ENCODE data around the gene SLC17A8. TPM values are rescaled to one million over a fixed set of nuclear protein-coding genes. Genes with fewer than 3 reads are reported as not detected.

The SLC17A8 gene
- total RNA-seq, 1 experiment from 2014 or later = not detected

DNA sequence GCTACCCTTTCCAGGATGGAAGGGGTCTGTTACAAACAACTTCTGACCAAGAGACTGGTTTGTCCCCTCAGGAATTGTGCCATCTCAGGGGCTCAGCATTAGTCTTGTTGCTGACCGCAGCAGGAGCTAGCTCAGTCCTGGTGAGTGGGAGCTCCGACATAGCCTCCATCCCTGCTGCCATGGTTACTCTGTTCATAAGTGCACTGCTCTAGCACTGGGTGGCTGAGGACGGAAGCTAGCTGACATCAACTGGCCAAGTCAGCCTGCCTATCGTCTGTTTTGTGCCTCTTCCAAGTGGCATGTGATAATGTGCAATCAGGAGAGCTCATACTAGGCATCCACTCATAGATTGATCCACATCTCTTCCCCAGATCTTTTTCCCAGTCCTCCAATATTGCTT is 7.5 kb downstream of the SLC17A8 start:
- no TSS peak for BruUV-seq (replicated peaks)

DNA sequence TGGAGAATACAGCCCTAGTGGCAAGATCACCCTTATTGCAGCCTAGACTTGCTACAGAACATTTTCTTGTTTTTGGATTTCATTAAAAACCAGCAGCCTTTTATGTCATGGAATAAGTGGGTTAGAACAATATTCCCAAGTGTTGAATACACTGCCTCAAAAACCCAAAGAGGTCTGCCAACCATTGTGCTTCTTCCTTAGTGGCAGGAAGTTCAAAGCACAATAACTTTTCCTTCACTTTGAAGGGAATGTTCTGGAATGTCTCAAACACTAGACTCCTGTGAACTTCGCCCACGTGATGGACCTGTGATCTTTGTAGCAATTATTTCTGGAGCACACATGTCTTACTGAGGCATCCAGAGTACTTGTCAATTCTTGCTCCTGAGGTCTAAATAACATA is 8.5 kb downstream of the SLC17A8 start:
- H3K36me3 ChIP-seq (ENCODE audit: control insufficient read depth, insufficient read depth, low read length) = no peaks in the 10 kb centered on the region
- ChIA-PET POLR2A (no interaction called here), CTCF (interaction anchor here (0.6 kb wide), 1 partner anchor 142 kb away, joined by 3 read pairs; no protein-coding TSS in a partner anchor)
- H3K9me3 ChIP-seq = no peaks in the 10 kb centered on the region
- H3K27me3 ChIP-seq (replicated peaks; ENCODE audit: control insufficient read depth, insufficient read depth, low read length) = no peaks in the 10 kb centered on the region; the same call in 1 of the 2 replicates
- Mint-ChIP-seq H3K36me3 (ENCODE audit: insufficient read depth, unreplicated experiment) (no peaks in the 10 kb centered on the region), H3K4me3 (ENCODE audit: unreplicated experiment) (no peak overlapping the region), H3K27ac (ENCODE audit: unreplicated experiment) (no peak overlapping the region), H3K4me1 (ENCODE audit: low read depth, unreplicated experiment) (no peaks in the 10 kb centered on the region), H3K27me3 (ENCODE audit: insufficient read depth, unreplicated experiment) (peaks cover 15% of the 10 kb centered on the region), H3K9me3 (ENCODE audit: unreplicated experiment) (no peaks in the 10 kb centered on the region)
- no TSS peak for BruUV-seq (replicated peaks)
- H3K4me1 ChIP-seq = no peaks in the 10 kb centered on the region
- DNase-seq = no peak
- TF ChIP-seq, protein P1, sequence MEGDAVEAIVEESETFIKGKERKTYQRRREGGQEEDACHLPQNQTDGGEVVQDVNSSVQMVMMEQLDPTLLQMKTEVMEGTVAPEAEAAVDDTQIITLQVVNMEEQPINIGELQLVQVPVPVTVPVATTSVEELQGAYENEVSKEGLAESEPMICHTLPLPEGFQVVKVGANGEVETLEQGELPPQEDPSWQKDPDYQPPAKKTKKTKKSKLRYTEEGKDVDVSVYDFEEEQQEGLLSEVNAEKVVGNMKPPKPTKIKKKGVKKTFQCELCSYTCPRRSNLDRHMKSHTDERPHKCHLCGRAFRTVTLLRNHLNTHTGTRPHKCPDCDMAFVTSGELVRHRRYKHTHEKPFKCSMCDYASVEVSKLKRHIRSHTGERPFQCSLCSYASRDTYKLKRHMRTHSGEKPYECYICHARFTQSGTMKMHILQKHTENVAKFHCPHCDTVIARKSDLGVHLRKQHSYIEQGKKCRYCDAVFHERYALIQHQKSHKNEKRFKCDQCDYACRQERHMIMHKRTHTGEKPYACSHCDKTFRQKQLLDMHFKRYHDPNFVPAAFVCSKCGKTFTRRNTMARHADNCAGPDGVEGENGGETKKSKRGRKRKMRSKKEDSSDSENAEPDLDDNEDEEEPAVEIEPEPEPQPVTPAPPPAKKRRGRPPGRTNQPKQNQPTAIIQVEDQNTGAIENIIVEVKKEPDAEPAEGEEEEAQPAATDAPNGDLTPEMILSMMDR (IDR thresholded peaks at IDR 0.05; ENCODE audit: insufficient read depth in 1 of 2, low read depth in 1 of 2, low read length in 1 of 2, severe bottlenecking in 1 of 2, unreplicated experiment in 1 of 2) = no peak
- H3K4me3 ChIP-seq (ENCODE audit: low read depth, low read length) = no peak overlapping the region
- intact Hi-C loops (cut with micrococcal nuclease; ENCODE audit: unreplicated experiment) = no loop called here

More for the DNA sequence above, 7.5 kb downstream of the SLC17A8 start:
- TF ChIP-seq, protein P1 (IDR thresholded peaks at IDR 0.05; ENCODE audit: insufficient read depth in 1 of 2, low read depth in 1 of 2, low read length in 1 of 2, severe bottlenecking in 1 of 2, unreplicated experiment in 1 of 2) = no peak
- no peaks in the 10 kb centered on the region for H3K36me3 Mint-ChIP-seq (ENCODE audit: insufficient read depth, unreplicated experiment)
- H3K27me3 Mint-ChIP-seq (ENCODE audit: insufficient read depth, unreplicated experiment) = peaks cover 15% of the 10 kb centered on the region
- H3K9me3 Mint-ChIP-seq (ENCODE audit: unreplicated experiment) = no peaks in the 10 kb centered on the region
- ChIA-PET POLR2A (no interaction called here), CTCF (interaction anchor here (1.0 kb wide), 1 partner anchor 11 kb away, joined by 11 read pairs; no protein-coding TSS in a partner anchor)
- H3K4me3 ChIP-seq (ENCODE audit: low read depth, low read length) = no peak overlapping the region
- H3K4me1 Mint-ChIP-seq (ENCODE audit: low read depth, unreplicated experiment) = no peaks in the 10 kb centered on the region
- H3K27ac Mint-ChIP-seq (ENCODE audit: unreplicated experiment) = no peak overlapping the region
- no peaks in the 10 kb centered on the region for H3K9me3 ChIP-seq
- H3K4me1 ChIP-seq = no peaks in the 10 kb centered on the region
- no peak overlapping the region for H3K4me3 Mint-ChIP-seq (ENCODE audit: unreplicated experiment)
- no peaks in the 10 kb centered on the region for H3K36me3 ChIP-seq (ENCODE audit: control insufficient read depth, insufficient read depth, low read length)
- intact Hi-C loops (cut with micrococcal nuclease; ENCODE audit: unreplicated experiment) = no loop called here
- no peaks in the 10 kb centered on the region; the same call in 1 of the 2 replicates for H3K27me3 ChIP-seq (replicated peaks; ENCODE audit: control insufficient read depth, insufficient read depth, low read length)
- no peak for DNase-seq

DNA sequence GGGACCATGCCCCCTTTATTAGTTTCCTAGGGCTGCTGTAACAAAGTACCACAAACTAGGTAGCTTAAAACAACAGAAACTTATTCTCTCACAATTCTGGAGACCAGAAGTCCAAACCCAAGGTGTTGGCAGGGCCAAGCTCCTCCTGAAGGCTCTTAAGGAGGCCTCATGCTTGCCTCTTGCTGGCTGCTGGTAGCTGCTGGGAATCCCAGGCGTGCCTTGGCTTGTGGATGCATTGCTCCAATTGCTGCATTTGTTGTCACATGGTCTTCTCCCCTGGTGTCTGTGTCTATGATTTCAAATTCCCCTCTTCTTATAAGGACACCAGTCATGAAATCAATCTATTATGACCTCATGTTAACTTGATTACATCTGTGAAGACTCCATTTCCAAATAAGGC is 11.2 kb downstream of the SLC17A8 start:
- no peaks in the 10 kb centered on the region for H3K9me3 ChIP-seq
- intact Hi-C loops (cut with micrococcal nuclease; ENCODE audit: unreplicated experiment) = no loop called here
- no peak for DNase-seq
- H3K4me3 ChIP-seq (ENCODE audit: low read depth, low read length) = no peak overlapping the region
- H3K36me3 ChIP-seq (ENCODE audit: control insufficient read depth, insufficient read depth, low read length) = no peaks in the 10 kb centered on the region
- no peaks in the 10 kb centered on the region; the same call in 1 of the 2 replicates for H3K27me3 ChIP-seq (replicated peaks; ENCODE audit: control insufficient read depth, insufficient read depth, low read length)
- H3K4me1 ChIP-seq = no peaks in the 10 kb centered on the region
- no TSS peak for BruUV-seq (replicated peaks)
- POLR2A ChIA-PET = no interaction called here
- no peaks in the 10 kb centered on the region for H3K36me3 Mint-ChIP-seq (ENCODE audit: insufficient read depth, unreplicated experiment)
- peaks cover 4% of the 10 kb centered on the region for H3K27me3 Mint-ChIP-seq (ENCODE audit: insufficient read depth, unreplicated experiment)
- no peaks in the 10 kb centered on the region for H3K4me1 Mint-ChIP-seq (ENCODE audit: low read depth, unreplicated experiment)
- CTCF ChIA-PET = no interaction called here
- no peaks in the 10 kb centered on the region for H3K9me3 Mint-ChIP-seq (ENCODE audit: unreplicated experiment)
- TF ChIP-seq, protein P1 (IDR thresholded peaks at IDR 0.05; ENCODE audit: insufficient read depth in 1 of 2, low read depth in 1 of 2, low read length in 1 of 2, severe bottlenecking in 1 of 2, unreplicated experiment in 1 of 2) = no peak
- no peak overlapping the region for H3K4me3 Mint-ChIP-seq (ENCODE audit: unreplicated experiment)
- H3K27ac Mint-ChIP-seq (ENCODE audit: unreplicated experiment) = no peak overlapping the region
